ENCODE measurements around the gene TBC1D21.

The TBC1D21 gene, protein sequence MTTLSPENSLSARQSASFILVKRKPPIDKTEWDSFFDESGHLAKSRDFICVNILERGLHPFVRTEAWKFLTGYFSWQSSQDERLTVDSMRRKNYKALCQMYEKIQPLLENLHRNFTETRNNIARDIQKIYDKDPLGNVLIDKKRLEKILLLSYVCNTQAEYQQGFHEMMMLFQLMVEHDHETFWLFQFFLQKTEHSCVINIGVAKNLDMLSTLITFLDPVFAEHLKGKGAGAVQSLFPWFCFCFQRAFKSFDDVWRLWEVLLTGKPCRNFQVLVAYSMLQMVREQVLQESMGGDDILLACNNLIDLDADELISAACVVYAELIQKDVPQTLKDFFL

DNA sequence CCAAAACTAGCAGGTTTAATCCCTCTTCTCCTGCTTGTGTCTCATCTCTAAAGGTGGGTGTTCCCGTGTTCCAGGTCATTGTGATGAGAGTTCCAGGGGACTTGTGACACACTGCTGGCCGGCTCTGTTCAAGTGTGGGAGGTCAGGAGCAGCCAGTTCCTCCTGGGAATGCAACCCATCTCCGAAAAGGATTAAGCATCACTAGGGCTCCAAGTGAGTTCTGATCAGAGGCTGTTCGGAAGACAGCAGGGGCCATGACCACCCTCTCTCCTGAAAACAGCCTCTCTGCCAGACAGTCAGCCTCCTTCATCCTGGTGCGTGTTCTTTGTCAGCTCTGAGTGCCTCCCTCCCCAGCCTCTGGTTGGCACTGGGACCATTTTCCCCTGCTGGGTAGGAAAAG is at the start of gene TBC1D21:
Gene TBC1D21 (plus strand): TSS at position 109 of the 400 bp plus-strand sequence. CDS start 146 bp downstream, at position 255.
- no peak for DNase-seq (ENCODE audit: low spot score)

DNA sequence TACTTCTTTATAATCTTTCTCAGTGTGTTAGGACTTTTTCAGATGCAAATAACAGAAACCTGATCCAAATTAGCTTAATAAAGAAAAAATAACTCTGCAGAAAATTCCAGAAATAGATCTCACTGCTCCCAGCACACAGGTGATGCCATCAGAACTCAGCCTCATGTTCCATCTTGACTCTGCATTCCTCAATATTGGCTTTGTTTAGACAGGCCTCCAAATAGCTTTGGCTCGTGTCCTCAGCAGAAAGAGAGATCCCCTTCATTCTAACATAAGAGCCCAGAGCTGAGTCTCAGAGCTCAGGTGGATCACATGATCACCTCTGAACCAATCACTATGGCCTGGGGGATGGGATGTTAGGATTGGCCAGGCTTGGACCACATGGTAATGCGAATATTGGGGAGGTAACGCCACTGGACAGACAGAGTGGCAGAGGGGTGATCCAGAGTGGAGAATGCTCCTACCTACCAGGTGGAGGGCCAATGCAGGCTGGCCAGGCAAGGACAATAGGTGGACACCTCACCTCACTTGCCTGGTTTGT is 46.6 kb upstream of the TBC1D21 start:
- DNase-seq (ENCODE audit: low spot score), result no peak

DNA sequence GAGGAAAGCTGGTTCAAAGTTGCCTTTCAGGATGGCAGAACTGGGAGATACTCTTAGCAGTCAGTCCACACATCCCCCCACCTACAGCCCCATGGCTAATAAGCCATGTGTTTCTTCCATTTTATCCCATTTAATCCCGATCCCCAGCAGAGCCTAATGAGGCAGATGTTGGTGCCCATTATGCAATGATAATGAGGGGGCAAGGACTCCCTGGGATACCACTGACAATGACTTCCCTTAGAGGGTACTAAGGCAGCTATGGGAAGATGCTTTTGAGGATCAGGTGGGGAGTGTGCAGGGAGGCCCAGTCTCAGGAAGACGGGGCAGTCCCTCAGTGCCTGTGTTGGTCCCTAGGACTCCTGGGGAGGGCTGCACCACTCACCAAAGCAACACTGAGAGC is 43.8 kb upstream of the TBC1D21 start:
- DNase-seq (ENCODE audit: low spot score), result no peak

DNA sequence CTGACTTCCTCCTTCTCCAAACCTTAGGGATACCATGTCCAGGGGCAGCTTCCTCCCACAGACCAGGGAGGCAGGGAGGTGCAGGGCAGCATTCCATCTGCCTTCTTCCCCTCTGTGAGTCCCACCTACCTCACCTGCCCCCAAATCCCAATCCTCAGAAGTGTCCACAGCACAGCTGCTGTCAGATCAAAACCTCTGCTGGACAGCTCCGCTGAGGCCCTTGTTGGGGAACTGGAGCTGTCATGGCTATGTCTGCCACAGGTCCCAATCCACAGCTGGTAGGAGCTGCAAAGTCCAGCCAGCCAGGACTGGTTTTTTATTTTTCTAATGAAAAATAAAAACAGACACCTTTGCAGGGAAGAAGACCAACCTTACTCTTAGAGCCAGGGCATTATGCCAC is 40.7 kb upstream of the TBC1D21 start:
- DNase-seq (ENCODE audit: low spot score), result no peak

DNA sequence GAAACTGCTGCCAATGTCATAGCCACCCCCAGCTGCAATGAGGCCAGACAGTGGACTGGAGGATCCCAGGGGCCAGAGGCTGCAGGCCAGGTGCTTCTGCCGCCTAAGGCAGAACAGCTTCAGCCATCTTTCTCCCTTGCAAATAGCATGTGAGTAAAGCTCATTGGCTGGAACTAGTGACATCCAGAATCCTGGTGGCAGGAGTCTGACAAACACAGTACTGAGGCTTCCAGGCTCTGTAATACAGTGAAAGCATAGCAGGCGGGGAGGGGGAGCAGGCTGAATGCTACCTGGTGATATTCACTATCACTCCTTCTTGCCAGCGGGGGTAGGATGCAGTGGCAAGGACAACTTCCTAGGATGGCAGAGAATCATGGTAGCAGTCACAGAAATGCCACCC is 36.5 kb upstream of the TBC1D21 start:
- DNase-seq (ENCODE audit: low spot score), result no peak

DNA sequence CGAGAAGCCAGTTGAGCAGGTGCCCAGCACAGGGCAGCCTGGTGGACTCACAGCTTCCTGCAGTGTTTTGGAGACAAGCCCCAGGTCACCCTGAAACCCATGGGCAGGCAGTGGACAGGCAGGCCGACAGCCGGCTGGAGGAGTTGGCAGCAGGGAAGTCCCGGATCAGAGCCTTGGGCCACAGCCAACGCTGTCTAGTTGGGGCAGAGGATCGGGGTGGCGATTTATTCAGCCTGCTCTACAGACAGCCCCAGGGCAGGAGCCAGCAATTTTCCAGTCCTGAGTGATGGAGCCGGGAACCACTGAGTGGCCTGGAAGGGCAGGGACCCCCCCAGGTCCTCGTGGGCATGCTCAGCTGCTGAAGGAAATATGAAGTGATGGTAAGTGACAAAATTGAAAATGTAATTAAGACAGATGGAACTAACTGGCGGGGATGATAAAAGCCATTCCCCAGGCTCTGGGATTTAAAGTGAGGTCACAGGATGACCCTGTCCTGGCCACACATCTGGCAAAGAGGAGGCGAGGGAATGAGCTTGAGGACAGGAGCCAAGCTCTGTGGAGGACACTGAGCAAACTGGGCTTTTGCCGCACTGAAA is 34.4 kb upstream of the TBC1D21 start:
- peak; percentile 83 for DNase-seq (ENCODE audit: low spot score)

DNA sequence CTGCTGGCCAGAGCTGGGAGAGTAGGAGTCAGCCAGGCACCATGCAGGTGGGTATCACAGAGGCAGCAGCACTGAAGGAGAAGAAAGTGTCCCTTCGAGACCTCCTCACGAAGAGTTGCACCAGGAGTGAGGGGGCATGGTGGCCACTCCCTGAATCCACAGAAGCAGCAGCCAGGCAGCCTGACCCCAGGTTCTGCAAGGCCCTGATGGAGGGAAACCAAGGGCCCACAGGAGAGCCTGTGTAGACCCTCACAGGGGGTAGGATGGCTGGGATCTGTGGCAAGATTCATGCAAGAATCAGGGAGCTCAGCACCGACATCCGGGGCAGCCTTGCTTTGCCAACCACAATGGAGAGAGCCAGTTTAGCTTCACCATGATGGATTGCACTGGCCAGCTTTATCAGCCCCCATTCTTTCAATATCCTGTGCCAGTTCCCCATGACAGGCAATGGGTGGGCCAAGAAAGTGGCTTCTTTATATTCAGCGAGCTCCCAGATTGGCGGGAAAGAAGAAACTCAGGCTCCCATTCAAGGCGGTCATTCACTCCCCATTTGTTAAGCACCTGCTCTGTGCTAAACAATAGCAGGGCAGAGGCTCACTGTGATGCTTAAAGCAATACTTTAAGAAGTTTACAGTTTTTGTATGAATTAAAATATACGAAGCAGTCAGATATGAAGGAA is 33.5 kb upstream of the TBC1D21 start:
- no peak for DNase-seq (ENCODE audit: low spot score)

DNA sequence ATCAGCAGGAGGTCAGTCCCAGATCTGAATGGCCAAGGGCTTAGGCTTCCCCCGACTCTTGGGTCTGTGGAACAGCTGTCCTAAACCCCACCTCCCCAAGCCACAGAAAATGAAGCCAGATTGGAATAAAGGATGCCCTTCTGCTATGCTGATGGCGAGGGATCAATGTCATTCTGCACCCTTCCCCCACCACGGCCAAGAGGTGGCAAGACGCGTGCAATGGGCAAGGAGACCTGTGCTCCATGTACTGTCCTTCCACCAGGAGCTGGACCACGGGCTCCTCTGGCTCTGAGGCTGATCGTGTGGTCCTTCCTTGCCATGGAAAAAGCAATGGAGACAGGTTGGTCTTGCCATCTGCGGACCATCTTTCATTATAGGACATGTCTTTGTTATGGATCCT is 32.6 kb upstream of the TBC1D21 start:
- DNase-seq (ENCODE audit: low spot score), result no peak

DNA sequence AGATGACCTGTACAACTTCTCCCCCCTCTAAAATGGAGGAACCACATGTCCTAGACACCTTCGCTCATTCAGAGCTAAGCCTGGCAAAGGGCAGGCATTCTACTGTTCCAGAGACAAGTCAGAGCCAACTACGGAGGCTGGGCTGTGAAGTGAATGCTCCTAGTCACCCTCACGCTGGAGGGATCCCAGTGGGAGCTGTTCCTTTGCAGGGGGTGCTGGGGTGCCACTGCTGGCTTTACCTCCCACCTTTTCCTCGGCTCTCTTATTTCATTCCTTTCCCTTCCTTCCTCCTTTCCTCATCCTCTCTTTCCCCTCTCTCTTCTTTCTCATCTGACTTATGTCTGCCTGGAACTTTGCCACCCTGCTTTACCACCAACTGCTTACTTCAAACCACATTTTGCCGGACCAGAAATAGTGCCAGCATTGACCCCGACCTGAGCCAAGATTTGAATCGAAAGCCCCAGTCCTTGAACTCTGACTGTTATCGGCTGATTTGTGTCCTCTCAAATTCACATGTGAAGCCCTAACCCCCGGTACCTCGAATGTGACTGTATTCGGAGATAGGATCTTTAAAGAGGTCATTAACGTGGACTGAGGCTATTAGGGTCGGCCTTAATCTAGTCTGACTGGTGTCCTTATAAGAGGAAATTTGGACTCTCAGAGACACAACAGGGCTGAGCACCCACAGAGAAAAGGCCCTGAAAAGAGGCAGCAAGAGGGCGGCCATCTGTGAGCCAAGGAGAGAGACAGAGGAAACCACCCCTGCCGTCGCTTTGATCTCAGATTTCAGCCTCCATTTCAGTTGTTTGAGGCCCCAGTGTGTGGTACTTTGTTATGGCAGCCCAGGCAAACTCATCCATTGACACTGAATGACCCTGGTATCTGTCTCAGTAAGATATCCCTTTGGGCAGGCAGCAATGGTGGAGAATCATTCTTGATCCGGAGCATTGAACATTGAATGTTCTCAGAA is 31.3 kb upstream of the TBC1D21 start:
- DNase-seq (ENCODE audit: low spot score), result no peak

DNA sequence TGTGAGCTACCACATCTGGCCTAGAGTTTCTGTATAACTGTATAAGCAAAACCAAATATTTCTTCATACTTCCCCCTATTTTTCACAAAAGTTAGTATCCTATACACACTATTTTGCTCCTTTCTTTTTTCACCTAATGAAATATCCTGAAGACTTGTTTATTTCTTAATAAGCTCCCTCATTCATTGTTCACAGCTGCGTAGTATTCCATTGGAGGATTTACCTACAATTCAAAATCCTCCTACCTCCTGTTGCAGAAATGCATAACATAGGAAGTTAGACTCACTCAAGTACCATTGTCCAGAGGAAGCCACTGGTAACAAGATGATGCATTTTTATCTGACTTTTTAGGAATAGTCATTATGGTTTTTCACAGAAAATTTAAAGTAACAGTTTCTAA is 29.6 kb upstream of the TBC1D21 start:
- no peak for DNase-seq (ENCODE audit: low spot score)

DNA sequence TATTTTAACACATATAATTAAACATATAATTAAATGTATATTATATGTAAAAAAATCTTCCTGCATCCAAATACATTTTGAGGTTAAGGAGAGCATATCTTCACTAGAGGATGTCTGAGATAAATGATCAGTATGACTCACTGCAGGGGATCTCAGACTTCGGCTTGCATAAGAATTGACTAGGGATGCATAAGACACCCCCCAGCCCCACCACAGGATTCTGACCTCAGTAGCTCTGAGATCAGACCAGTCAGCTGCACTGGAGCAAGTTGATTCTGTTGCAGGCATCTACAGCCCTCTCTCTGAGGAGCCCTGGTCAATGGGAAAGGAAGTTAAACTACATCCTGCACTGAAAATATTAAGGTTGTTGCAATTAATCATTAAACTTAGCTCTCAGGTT is 29.0 kb upstream of the TBC1D21 start:
- no peak for DNase-seq (ENCODE audit: low spot score)

DNA sequence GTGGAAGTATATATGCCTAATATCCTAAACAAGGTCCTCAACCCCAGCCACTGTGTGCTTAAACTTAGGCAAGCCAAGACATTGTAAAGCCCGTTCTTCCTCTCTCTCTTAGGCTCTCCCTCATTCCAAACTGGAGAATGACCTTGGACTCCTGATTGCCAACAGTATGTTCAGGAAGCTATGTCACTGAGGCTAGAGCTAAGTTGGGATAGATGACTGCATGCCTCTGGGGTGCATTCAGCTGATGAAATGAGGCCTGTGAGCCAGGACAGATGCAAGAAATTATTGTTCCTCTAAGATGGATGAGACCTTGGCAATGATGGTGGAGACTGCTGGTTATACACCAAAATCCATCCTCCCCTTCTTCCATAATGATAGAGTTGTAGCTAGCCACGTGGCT is 27.9 kb upstream of the TBC1D21 start:
- DNase-seq (ENCODE audit: low spot score), result no peak

DNA sequence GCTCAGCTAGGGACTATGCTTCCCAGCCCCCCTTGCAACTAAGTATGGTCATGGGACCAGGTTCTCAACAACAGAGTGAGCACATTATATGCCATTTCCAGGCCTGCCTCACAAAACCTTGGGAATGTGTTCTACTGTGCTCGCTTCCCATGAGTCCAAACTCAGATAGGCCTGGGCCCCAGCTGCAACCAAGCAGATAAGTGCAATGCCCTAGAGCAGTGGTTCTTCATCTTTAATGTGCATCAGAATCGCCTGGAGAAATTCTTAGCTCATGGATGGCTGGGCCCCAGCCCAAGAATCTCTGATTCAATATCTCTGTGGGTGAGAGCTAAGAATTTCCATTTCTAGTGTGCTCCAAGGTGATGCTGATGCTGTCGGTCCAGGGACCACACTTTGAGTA is 27.5 kb upstream of the TBC1D21 start:
- DNase-seq (ENCODE audit: low spot score), result no peak

DNA sequence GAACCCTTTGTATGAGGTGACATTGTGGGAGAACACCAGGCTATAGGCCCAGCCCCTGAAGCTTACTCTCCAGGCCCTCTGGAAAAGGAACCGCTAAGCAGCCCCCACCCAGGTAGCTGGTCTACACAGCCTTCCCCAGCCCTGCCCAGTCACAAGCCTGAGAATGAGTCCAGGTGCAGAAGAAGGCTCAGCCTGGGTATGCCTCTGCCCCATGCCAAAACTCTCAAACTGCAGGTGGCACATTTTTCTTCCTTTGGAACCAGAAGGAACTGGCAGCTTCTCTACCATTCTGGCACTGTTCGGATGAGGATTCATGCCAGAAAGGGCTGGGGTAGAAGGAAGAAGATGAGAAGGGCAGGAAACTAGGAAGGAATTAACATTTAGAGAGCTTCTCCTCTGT is 23.7 kb upstream of the TBC1D21 start:
- peak; percentile 14 for DNase-seq (ENCODE audit: low spot score)

DNA sequence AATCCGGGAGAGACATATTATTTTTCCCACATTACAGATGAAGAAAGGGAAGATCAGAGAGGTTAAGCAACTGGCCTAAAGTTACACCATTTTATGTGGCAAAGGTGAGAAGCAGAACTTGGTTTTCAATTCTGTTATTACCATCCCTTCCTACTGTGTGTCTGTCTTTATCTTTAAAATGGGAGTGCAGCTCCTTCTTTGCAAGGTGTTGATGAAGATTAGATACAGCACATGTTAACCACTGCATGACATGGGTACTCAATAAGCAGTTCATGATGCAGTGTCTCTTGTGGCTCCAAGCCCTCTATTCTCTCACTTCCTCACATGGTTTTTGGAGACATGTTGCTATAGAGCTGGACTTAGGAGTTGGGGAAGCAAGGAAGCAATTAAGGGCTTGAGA is 23.1 kb upstream of the TBC1D21 start:
- no peak for DNase-seq (ENCODE audit: low spot score)

DNA sequence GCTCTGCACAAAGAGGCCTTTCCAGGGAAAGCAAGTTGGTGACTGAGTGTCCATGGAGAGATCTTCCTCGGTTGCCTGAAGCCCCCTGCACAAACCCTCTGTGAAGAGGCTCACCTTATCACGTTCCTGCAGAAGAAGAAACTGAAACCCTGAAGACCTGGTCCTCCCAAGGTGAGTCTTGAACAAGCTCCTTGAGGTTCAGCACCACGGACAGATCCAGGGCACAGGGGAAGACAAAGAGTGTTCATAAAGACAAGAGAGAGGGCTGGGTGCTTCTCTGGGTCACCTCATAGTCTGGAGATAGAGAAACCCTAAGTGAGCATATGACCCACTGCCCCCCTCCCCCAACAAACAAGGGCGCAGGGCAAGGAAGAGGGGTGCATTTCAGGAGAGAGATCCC is 21.7 kb upstream of the TBC1D21 start:
- DNase-seq (ENCODE audit: low spot score), result peak; percentile 13

DNA sequence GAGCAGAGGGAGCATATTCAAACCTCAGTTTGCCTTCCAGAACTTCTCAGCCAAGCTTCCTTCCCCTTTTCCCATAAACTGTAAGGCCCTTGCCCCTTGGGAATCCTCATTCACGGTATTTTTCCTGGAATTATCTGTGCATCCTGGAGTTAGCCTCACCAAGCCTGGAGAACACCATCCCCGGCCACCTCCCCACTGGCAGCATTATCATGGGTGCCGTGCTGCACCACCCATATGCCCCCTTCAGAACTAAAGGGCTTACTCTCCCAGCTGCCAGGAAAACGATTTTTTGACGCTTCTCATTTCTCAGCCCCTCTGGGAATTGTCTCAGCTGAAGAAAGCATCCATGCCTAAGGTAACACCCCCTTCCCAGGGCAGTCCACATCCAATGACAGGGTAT is 20.9 kb upstream of the TBC1D21 start:
- no peak for DNase-seq (ENCODE audit: low spot score)

DNA sequence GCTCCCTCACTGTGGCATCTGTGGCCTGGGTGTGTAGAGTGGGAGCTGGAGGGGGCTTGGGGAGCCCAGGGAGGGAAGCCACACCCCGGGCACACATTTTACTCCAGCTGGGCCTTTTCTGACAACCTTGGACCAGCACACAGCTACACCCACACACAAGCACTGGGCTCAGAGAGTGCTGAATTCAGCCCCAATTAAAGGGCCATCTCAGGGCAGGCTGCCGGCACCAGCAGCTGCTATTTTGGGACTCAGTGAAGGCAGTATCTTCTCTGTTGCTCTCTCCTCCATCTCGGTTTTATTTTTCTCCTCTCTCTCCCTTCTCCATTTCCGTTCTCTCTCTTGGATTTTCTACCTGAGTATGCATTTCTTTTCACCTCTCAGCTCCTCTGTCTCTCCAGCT is 19.1 kb upstream of the TBC1D21 start:
- DNase-seq (ENCODE audit: low spot score), result no peak

DNA sequence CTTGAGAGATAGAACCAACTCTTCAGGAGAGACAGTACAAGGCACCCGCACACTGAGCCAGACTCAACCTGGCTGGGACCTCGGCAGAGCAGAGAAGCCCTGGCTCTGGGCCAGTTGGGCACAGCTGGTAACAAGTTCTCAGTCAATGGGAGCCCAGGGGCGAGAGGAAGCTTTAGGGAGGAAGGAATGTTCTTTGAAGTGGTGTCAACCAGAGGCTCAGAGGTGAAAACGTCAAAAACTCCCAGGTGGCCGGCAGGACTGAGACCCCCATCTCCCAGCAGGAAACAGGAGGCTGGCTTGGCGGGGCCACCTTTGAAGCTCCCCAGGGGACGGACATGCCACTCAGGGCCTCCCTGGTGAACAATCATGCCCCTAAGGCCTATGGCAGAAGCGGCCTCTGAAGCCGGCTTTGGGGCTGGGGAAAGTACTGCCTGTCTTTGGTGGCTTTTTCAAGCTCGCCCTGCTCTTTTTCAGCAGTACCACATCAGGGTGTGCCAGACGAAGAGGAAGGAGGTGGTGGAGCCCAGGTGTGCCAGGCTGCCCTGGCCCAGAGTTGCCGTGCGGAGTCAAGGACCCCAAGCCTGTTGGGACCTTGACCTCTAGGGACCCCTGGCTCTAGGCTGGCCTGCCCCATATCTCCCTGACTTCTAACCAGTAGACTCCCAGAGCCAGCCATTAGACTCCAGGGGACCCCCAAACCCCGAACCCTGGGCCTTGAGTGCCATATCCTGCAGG is 16.7 kb upstream of the TBC1D21 start:
- DNase-seq (ENCODE audit: low spot score), result peak; percentile 25

DNA sequence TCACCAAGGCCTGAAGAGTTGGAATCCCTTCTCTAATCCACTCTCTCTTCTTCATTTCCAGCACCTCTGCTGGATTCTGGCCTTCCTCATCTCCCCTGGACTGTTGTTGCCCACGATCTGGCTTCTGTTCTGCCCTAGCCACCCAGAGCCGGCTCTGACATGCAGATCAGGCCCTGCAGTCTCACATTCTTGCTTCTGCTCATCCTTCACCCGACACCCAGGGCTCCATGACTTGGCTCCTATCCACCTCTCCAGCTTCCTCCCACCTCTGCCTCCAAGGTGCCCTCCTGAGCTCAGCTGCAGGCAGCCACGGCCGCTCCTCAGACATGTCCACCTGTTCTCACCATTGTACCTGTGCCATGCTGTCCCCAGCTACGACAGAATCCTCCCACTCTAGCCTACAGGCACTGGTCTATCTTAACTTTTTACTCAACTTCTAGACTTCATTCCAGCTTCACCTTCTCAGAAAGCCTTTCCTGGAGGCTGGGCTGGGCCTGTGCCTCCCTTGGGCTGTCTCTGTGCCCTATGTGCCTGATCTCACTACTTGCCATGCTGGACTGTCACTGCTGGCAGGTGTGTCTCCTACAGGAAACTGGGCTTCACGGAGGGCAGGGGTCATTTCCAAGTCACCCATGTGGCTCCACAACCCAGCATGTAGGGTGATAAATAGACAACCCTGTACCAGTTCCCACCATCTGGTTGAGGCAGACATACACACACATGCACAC is 16.0 kb upstream of the TBC1D21 start:
- no peak for DNase-seq (ENCODE audit: low spot score)

DNA sequence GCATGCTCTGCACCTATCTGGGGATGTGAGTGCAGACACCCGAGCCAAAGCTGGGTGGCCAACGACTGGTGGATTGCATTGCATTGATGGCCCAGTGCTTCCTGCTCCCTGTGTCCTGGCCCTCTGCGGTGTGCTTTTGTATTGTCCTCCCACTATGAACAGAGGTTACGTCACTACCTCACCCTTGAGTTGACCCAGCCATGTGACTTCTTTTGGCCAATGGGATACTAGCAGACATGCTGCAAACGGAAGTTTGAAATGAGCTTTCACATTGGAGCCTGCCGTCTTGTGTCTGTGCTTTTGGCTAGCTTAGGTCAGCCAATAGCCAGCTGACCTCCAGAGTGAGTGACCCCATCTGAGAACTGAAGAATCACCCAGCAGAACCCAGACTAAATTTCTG is 15.3 kb upstream of the TBC1D21 start:
- DNase-seq (ENCODE audit: low spot score), result no peak
